Measurements from ENCODE around the gene PKP4.

Gene PKP4

DNA sequence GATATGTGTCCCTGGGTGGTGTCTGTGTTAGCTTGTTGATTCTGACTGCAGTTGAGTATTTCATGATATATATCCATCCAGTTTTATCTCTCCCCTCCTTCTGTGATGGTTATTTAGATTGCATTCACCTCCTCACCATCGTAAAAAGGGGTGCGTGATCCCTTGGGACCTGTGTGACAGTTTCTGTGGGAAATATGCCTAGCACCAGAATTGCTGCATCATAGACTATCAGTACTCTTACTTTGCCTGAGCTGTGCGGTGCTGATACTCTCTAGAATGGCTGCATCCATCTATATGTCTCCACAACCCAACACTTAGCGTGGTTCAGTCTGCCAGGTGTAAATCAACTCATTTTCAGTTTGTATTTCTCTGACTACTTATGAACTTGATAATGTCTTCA, 34.3 kb downstream of the PKP4 start:
- DNase-seq: no peak
- no peaks in the 10 kb centered on the region for H3K36me3 ChIP-seq
- H3K27ac ChIP-seq: no peak overlapping the region
- TF ChIP-seq, protein P1, sequence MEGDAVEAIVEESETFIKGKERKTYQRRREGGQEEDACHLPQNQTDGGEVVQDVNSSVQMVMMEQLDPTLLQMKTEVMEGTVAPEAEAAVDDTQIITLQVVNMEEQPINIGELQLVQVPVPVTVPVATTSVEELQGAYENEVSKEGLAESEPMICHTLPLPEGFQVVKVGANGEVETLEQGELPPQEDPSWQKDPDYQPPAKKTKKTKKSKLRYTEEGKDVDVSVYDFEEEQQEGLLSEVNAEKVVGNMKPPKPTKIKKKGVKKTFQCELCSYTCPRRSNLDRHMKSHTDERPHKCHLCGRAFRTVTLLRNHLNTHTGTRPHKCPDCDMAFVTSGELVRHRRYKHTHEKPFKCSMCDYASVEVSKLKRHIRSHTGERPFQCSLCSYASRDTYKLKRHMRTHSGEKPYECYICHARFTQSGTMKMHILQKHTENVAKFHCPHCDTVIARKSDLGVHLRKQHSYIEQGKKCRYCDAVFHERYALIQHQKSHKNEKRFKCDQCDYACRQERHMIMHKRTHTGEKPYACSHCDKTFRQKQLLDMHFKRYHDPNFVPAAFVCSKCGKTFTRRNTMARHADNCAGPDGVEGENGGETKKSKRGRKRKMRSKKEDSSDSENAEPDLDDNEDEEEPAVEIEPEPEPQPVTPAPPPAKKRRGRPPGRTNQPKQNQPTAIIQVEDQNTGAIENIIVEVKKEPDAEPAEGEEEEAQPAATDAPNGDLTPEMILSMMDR (IDR thresholded peaks at IDR 0.05; ENCODE audit: low read depth, low read length): no peak
- no peaks in the 10 kb centered on the region for H3K27me3 ChIP-seq (ENCODE audit: insufficient read depth, low read depth, severe bottlenecking)
- no peaks in the 10 kb centered on the region for H3K9me3 ChIP-seq (ENCODE audit: severe bottlenecking)
- H3K4me3 ChIP-seq (ENCODE audit: low read depth, low read length): no peak overlapping the region

GRCh38 chr2:158493458-158493857, 36.7 kb downstream of the PKP4 start:
- TF ChIP-seq, protein P1 (IDR thresholded peaks at IDR 0.05; ENCODE audit: low read depth, low read length): no peak
- Histone ChIP-seq H3K9me3 (ENCODE audit: severe bottlenecking) (no peaks in the 10 kb centered on the region), H3K27me3 (ENCODE audit: insufficient read depth, low read depth, severe bottlenecking) (no peaks in the 10 kb centered on the region), H3K4me3 (ENCODE audit: low read depth, low read length) (no peak overlapping the region), H3K36me3 (no peaks in the 10 kb centered on the region), H3K27ac (no peak overlapping the region)
- DNase-seq: no peak

GRCh38 chr2:158495175-158495574, 38.4 kb downstream of the PKP4 start:
- Histone ChIP-seq H3K4me3 (ENCODE audit: low read depth, low read length) (no peak overlapping the region), H3K27ac (no peak overlapping the region), H3K36me3 (no peaks in the 10 kb centered on the region), H3K27me3 (ENCODE audit: insufficient read depth, low read depth, severe bottlenecking) (no peaks in the 10 kb centered on the region), H3K9me3 (ENCODE audit: severe bottlenecking) (no peaks in the 10 kb centered on the region)
- TF ChIP-seq, protein P1 (IDR thresholded peaks at IDR 0.05; ENCODE audit: low read depth, low read length): no peak
- DNase-seq: no peak

DNA sequence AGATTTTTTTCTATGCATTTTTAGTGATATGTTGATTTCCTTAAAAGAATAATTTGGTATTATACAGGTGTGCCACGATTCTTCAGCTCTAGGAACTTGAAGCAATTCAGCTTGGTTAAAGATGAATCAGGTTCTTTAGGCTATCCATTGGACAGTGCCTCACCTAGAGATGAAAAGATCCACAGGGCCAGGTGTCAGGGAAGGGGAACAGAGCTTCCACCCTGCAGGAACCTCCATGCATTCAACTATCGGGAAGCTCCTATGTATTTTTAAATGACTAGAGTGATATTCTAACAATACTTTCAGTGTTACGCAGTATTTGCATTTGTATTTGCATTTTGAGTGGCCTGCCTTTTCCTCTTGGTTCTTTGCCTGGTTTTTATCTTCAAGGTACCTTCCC, 40.2 kb downstream of the PKP4 start:
- DNase-seq: no peak
- Histone ChIP-seq H3K27me3 (ENCODE audit: insufficient read depth, low read depth, severe bottlenecking) (no peaks in the 10 kb centered on the region), H3K9me3 (ENCODE audit: severe bottlenecking) (no peaks in the 10 kb centered on the region), H3K36me3 (no peaks in the 10 kb centered on the region), H3K4me3 (ENCODE audit: low read depth, low read length) (no peak overlapping the region), H3K27ac (no peak overlapping the region)
- TF ChIP-seq, protein P1 (IDR thresholded peaks at IDR 0.05; ENCODE audit: low read depth, low read length): no peak

DNA sequence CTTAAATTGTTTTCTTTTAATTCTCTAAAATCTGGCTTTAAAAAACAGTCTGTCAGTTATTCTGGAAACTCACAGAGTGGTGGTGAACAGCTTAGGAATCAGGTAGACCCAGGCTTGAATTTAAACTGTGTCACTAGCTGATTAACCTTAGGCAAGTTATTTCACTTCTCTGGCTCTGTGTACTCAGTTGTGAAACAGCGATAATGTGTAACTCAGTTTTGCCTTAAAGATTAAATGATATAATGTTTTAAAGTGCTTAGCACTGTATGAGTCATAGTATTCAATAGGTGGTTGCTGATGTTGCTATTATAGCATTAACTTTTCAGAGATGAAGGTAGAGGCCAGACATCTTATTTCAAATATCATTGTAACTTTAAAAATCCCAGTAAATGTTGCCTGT, 40.7 kb downstream of the PKP4 start:
- no peak overlapping the region for H3K4me3 ChIP-seq (ENCODE audit: low read depth, low read length)
- no peaks in the 10 kb centered on the region for H3K27me3 ChIP-seq (ENCODE audit: insufficient read depth, low read depth, severe bottlenecking)
- DNase-seq: no peak
- TF ChIP-seq, protein P1 (IDR thresholded peaks at IDR 0.05; ENCODE audit: low read depth, low read length): no peak
- no peaks in the 10 kb centered on the region for H3K9me3 ChIP-seq (ENCODE audit: severe bottlenecking)
- H3K27ac ChIP-seq: no peak overlapping the region
- H3K36me3 ChIP-seq: no peaks in the 10 kb centered on the region

DNA sequence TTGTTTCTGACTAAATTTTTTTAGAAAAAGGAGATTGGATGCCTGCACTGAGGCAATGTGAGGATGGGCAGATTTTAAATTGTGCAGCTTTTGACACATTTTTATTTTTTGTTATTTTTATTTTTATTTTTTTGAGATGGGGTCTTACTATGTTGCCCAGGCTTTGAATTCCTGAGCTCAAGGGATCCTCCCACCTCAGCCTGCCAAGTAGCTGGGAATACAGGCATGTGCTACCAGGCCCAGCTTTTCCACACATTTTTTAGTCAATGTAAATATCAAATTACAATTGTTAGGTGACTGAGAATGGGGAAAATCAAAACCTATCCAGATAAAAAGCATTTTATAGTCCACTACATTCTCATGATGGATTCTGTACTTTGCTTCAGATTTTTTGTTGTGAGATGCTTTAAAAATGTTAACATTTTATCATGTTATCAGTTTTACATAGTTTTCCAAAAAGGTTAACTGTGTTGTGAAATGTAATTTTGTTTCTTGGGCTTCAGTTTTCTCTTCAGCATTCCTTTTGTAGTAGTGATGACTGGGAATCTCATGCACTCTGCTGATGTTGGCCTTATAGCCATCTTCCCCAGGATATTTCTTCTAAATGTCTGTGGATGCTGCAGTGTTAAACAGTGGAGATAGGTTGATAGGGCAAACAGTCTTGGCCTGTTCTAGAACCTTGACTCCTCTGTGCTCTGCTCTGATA, 41.4 kb downstream of the PKP4 start:
- DNase-seq: no peak
- TF ChIP-seq, protein P1 (IDR thresholded peaks at IDR 0.05; ENCODE audit: low read depth, low read length): no peak
- Histone ChIP-seq H3K4me3 (ENCODE audit: low read depth, low read length) (no peak overlapping the region), H3K9me3 (ENCODE audit: severe bottlenecking) (no peaks in the 10 kb centered on the region), H3K36me3 (no peaks in the 10 kb centered on the region), H3K27ac (no peak overlapping the region), H3K27me3 (ENCODE audit: insufficient read depth, low read depth, severe bottlenecking) (no peaks in the 10 kb centered on the region)

Data from WERI-Rb-1 (cell line).